Epidermal melanocyte (primary cell): Measurements from ENCODE around the gene KRTDAP.

Experiments used
- DNase-seq: peaks from one replicate; pipeline ENCODE4 v3.0.0; 2011; ENCODE audit warnings: low spot score; ENCODE audit not compliant: insufficient read length

KRTDAP gene

GRCh38 chr19:35513628-35514281 lies 23.5 kb upstream of the KRTDAP start, which contains the start of gene DMKN:
Gene DMKN (minus strand): TSS chr19:35513649. CDS start chr19:35513475, 174 bp downstream.
- no peak for DNase-seq

GRCh38 chr19:35512831-35513627 lies 22.8 kb upstream of the KRTDAP start:
- DNase-seq: no peak

GRCh38 chr19:35511337-35511736 lies 21.1 kb upstream of the KRTDAP start:
- DNase-seq: no peak

- DNase-seq: no peak
Observed at GRCh38 chr19:35510626-35510964, 20.3 kb upstream of the KRTDAP start.

GRCh38 chr19:35509861-35510625 lies 19.8 kb upstream of the KRTDAP start:
- peak; percentile 67 for DNase-seq

- DNase-seq: no peak
Observed at GRCh38 chr19:35509018-35509652, 18.9 kb upstream of the KRTDAP start.

- DNase-seq: no peak
Observed at GRCh38 chr19:35508129-35508528, 17.9 kb upstream of the KRTDAP start.

- no peak for DNase-seq
Observed at GRCh38 chr19:35507561-35507960, 17.3 kb upstream of the KRTDAP start.

- no peak for DNase-seq
Observed at GRCh38 chr19:35506011-35506410, 15.7 kb upstream of the KRTDAP start.

- DNase-seq: no peak
Observed at GRCh38 chr19:35502751-35503150, 12.5 kb upstream of the KRTDAP start.

GRCh38 chr19:35501684-35502083 lies 11.4 kb upstream of the KRTDAP start:
- no peak for DNase-seq

- no peak for DNase-seq
Observed at GRCh38 chr19:35500611-35501010, 10.3 kb upstream of the KRTDAP start.

GRCh38 chr19:35498984-35499527 lies 8.8 kb upstream of the KRTDAP start:
- DNase-seq: no peak

- DNase-seq: no peak
Observed at GRCh38 chr19:35498220-35498619, 8.0 kb upstream of the KRTDAP start.

GRCh38 chr19:35497406-35497805 lies 7.1 kb upstream of the KRTDAP start:
- DNase-seq: no peak

GRCh38 chr19:35495107-35496064 lies 5.1 kb upstream of the KRTDAP start:
- peak; percentile 88 for DNase-seq

- DNase-seq: no peak
Observed at GRCh38 chr19:35493971-35494370, 3.7 kb upstream of the KRTDAP start.

GRCh38 chr19:35491836-35492360 lies 1.6 kb upstream of the KRTDAP start:
- no peak for DNase-seq

GRCh38 chr19:35488677-35489076 lies 1.6 kb downstream of the KRTDAP start:
- no peak for DNase-seq

GRCh38 chr19:35487656-35488182 lies 2.5 kb downstream of the KRTDAP start:
- no peak for DNase-seq
